Endothelial cell (in vitro differentiated cells): Measurements from ENCODE around the gene LST1. TPM values are rescaled to one million over a fixed set of nuclear protein-coding genes. Genes with fewer than 3 reads are reported as not detected.

Experiments
- DNase-seq: peaks from one replicate; pipeline ENCODE4 v3.0.0; 2021; ENCODE audit warnings: low spot score
- H3K27ac Mint-ChIP-seq: one replicate; pipeline ENCODE4 v1.8.0; 2021; ENCODE audit warnings: mixed read lengths, inconsistent platforms; ENCODE audit not compliant: unreplicated experiment
- H3K27me3 Mint-ChIP-seq: one replicate; pipeline ENCODE4 v1.8.0; 2021; ENCODE audit warnings: mild to moderate bottlenecking, moderate library complexity, mixed read lengths, inconsistent platforms; ENCODE audit not compliant: unreplicated experiment
- H3K36me3 Mint-ChIP-seq: one replicate; pipeline ENCODE4 v1.8.0; 2021; ENCODE audit warnings: mild to moderate bottlenecking, low read depth, mixed read lengths, inconsistent platforms; ENCODE audit not compliant: unreplicated experiment
- H3K4me1 Mint-ChIP-seq: one replicate; pipeline ENCODE4 v1.8.0; 2021; ENCODE audit warnings: mild to moderate bottlenecking, mixed read lengths, inconsistent platforms; ENCODE audit not compliant: unreplicated experiment
- H3K4me3 Mint-ChIP-seq: one replicate; pipeline ENCODE4 v1.8.0; 2021; ENCODE audit warnings: mild to moderate bottlenecking, mixed read lengths, inconsistent platforms; ENCODE audit not compliant: unreplicated experiment
- H3K9me3 Mint-ChIP-seq: one replicate; pipeline ENCODE4 v1.8.0; 2021; ENCODE audit warnings: mixed read lengths, inconsistent platforms; ENCODE audit not compliant: unreplicated experiment
- total RNA-seq: library from RNA; stranded (reverse); fragmentation: NEBNext Ultra II Directional; extraction: Animal tissue kit (Norgen Biotek cat#: 25700); gene quantifications from one replicate; pipeline ENCODE4 v1.2.1, GENCODE V29; 2021; ENCODE audit not compliant: unreplicated experiment
- TF ChIP-seq, protein P1 (sequence below): fragments of 200-600 bp; sonication (generic); IDR thresholded peaks from one replicate; pipeline ENCODE4 v1.5.0; 2021; ENCODE audit warnings: antibody characterized with exemption; ENCODE audit not compliant: unreplicated experiment

Gene LST1
- total RNA-seq, 1 donor from 2014 or later, result 1.7 TPM

DNA sequence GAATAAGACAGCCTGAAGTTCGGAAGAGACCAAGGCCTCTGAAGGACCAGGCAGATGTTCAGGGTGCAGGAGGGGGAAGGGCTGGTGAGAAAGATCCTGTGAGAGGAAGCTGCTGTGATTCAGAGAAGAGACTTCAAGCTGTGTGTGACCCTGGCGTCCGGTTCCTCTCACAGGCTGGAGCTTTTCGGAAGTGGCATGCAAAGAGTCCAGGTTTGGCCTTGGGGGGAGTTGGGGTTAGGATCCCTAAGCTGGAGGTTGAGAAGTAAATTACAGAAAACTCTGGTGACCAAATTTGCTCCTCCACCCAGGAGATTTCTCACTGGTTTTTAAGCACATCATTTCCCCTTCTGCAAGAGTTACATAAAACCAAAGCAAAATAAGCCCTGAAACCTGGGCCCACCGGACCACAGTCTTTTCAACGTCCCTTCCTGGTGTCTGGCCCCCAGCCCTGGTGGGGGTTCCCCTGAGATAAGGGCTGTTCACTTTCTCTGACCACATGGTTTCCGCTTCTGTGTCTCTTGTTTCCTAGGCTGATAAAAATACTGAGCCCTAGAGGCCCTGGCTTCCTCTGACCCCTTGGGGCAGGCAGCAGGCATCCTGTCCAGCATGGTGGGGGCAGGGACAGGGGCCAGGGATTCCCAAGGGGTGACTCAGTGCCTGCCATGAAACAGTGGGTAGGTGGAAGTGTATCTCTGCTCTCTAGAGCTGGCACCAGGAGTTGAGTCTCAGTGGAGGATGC is 25.9 kb upstream of the LST1 start:
- Mint-ChIP-seq H3K4me3 (peak overlapping the region; percentile 61), H3K9me3 (no peaks in the 10 kb centered on the region), H3K36me3 (peaks cover 20% of the 10 kb centered on the region), H3K4me1 (peaks cover 31% of the 10 kb centered on the region), H3K27ac (peak overlapping the region; percentile 92), H3K27me3 (peaks cover 10% of the 10 kb centered on the region)
- peak; percentile 68 for DNase-seq
- TF ChIP-seq, protein P1, sequence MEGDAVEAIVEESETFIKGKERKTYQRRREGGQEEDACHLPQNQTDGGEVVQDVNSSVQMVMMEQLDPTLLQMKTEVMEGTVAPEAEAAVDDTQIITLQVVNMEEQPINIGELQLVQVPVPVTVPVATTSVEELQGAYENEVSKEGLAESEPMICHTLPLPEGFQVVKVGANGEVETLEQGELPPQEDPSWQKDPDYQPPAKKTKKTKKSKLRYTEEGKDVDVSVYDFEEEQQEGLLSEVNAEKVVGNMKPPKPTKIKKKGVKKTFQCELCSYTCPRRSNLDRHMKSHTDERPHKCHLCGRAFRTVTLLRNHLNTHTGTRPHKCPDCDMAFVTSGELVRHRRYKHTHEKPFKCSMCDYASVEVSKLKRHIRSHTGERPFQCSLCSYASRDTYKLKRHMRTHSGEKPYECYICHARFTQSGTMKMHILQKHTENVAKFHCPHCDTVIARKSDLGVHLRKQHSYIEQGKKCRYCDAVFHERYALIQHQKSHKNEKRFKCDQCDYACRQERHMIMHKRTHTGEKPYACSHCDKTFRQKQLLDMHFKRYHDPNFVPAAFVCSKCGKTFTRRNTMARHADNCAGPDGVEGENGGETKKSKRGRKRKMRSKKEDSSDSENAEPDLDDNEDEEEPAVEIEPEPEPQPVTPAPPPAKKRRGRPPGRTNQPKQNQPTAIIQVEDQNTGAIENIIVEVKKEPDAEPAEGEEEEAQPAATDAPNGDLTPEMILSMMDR, result no peak

DNA sequence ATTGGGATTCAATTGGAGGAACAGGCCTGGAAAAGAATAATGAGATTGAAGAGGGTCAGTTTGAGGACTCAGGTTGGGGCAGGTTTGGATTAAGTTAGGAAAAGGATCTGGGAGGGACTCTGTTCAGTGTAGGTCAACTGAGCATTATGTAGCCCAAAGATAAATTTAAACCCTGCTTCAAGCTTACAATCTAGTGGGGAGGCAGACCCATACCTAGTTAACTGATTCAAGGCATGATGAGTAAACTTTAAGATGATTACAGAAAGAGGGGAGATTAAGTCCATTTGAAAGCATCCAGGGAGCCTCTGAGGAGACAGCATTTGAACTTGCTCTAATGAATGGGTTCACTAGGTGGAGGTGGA is 25.4 kb upstream of the LST1 start:
- no peaks in the 10 kb centered on the region for H3K9me3 Mint-ChIP-seq
- no peak for DNase-seq
- H3K36me3 Mint-ChIP-seq, result peaks cover 20% of the 10 kb centered on the region
- TF ChIP-seq, protein P1, result no peak
- H3K4me1 Mint-ChIP-seq, result peaks cover 31% of the 10 kb centered on the region
- peak overlapping the region; percentile 92 for H3K27ac Mint-ChIP-seq
- peak overlapping the region; percentile 61 for H3K4me3 Mint-ChIP-seq
- H3K27me3 Mint-ChIP-seq, result peaks cover 10% of the 10 kb centered on the region

DNA sequence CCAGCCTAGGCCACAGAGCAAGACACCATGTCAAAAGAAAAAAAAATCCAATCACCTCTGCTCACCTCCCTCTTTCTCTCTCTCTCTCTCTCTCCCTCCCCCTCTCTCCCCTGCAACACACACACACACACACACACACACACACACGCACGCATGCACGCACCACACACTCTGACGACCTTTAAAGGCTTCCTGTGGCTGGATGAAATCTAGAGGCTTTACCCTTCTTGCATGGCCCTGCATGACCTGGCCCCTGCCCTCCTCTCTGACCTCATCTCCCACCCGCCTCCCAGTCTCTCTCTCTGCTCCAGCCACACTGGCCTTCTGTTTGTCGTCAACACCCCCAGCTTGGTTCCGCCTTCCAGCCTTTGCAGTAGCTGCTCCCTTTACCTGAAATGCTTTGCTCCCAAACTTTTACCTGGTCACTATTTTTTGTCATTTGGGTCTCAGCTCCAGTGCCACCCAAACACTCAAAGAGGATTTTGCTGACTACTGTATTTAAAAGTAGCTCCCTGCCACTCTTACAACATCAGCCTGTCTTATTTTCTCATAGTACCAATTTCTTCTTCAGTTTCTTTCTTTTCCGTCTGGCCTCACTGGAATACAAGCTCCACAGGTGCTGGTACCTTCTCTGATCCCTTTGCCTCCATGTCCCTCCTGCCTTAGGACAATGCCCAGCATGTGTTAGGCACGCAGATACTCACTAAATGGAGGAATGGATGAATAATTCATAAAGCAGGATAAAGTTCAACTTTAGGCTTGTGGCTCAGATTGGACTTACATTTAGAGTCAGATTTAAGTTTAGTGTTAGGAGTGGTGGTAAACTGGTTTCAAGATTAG is 18.3 kb upstream of the LST1 start:
- DNase-seq, result no peak
- TF ChIP-seq, protein P1, result no peak
- no peak overlapping the region for H3K27ac Mint-ChIP-seq
- H3K4me3 Mint-ChIP-seq, result no peak overlapping the region
- H3K9me3 Mint-ChIP-seq, result no peaks in the 10 kb centered on the region
- peaks cover 3% of the 10 kb centered on the region for H3K4me1 Mint-ChIP-seq
- H3K36me3 Mint-ChIP-seq, result no peaks in the 10 kb centered on the region
- H3K27me3 Mint-ChIP-seq, result peaks cover 11% of the 10 kb centered on the region

DNA sequence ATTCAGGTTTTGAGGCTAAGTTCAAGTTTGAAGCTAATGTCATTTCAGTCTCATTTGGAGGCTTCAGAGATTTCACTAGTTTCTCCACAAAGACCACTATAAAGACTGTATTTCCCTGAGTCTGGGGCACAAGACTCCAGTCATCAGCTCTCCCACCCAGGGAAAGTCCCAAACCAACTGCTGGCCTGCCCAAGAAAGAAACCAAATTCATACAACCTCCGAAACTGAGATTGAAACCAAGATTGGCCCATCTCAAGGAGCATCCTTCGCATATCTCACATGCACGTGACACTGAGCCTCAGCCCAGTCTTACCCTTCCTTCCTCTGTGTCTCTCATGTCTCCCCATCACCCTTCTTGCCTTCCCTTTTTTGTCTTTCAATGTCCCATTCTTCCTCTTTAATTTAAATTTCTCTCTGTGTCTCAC is 17.5 kb upstream of the LST1 start:
- TF ChIP-seq, protein P1, result no peak
- Mint-ChIP-seq H3K27ac (no peak overlapping the region), H3K27me3 (peaks cover 11% of the 10 kb centered on the region), H3K9me3 (no peaks in the 10 kb centered on the region), H3K4me3 (no peak overlapping the region), H3K36me3 (no peaks in the 10 kb centered on the region), H3K4me1 (peaks cover 3% of the 10 kb centered on the region)
- no peak for DNase-seq
